ENCODE results near the gene SFSWAP. TPM values are rescaled to one million over a fixed set of nuclear protein-coding genes. Genes with fewer than 3 reads are reported as not detected.
A peak's percentile ranks its signal among the peaks of the same experiment; 100 is the strongest.

SFSWAP gene
- total and polyA plus RNA-seq, 8 donors = 14.8 to 194 (median 45.2) TPM

- intact Hi-C loops (cut with DNase I; ENCODE audit: low total_unique reads) = no loop called here
These were observed 59.2 kb downstream of the SFSWAP start for GRCh38 chr12:131770120-131770519.

DNA sequence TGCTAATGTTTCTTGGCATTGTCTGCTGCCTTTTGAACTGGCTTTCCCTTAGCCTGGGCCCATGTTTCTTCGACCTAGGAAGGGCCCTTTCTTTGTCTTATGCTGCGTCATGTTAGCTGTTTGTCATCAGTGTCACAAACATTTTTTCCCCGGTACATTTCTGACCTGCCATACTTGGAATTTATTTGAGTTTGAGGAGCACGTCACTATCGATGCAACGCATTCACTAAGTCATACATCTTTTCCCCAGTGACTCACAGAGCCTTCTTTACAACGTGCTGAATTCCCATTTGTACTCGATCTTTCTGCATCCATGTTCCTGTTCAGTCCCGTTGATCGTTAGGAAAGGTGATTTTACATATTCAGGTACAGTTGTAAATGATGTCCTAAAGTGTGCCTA lies 61.1 kb downstream of the SFSWAP start:
- no peak overlapping the region for H3K27ac ChIP-seq
- peaks cover 0 to 6% (median 3%) of the 10 kb centered on the region in 4 donors for H3K4me1 ChIP-seq
- WGBS, 5 donors = 90 to 95% (median 92%) methylated on average over 10 of the region's 10 CpGs
- DNase-seq = no peak
- intact Hi-C loops (cut with DNase I; ENCODE audit: low total_unique reads) = no loop called here
- H3K27me3 ChIP-seq = no peaks in the 10 kb centered on the region
- no peak overlapping the region for H3K4me3 ChIP-seq
- TF ChIP-seq, protein P1, sequence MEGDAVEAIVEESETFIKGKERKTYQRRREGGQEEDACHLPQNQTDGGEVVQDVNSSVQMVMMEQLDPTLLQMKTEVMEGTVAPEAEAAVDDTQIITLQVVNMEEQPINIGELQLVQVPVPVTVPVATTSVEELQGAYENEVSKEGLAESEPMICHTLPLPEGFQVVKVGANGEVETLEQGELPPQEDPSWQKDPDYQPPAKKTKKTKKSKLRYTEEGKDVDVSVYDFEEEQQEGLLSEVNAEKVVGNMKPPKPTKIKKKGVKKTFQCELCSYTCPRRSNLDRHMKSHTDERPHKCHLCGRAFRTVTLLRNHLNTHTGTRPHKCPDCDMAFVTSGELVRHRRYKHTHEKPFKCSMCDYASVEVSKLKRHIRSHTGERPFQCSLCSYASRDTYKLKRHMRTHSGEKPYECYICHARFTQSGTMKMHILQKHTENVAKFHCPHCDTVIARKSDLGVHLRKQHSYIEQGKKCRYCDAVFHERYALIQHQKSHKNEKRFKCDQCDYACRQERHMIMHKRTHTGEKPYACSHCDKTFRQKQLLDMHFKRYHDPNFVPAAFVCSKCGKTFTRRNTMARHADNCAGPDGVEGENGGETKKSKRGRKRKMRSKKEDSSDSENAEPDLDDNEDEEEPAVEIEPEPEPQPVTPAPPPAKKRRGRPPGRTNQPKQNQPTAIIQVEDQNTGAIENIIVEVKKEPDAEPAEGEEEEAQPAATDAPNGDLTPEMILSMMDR (IDR thresholded peaks at IDR 0.05) = no peak
- TF ChIP-seq POLR2A (IDR thresholded peaks at IDR 0.05) = no peak
- TF ChIP-seq POLR2AphosphoS5 (IDR thresholded peaks at IDR 0.05) = no peak
- no peak for TF ChIP-seq EP300 (IDR thresholded peaks at IDR 0.05)
- H3K36me3 ChIP-seq = peaks cover 56 to 96% (median 96%) of the 10 kb centered on the region in 4 donors
- H3K9me3 ChIP-seq = no peaks in the 10 kb centered on the region

More at GRCh38 chr12:131770120-131770519, 59.2 kb downstream of the SFSWAP start:
- no peak for DNase-seq
- Histone ChIP-seq H3K9me3 (no peaks in the 10 kb centered on the region), H3K4me1 (peaks cover 0 to 6% (median 0%) of the 10 kb centered on the region in 4 donors), H3K27ac (no peak overlapping the region), H3K27me3 (no peaks in the 10 kb centered on the region), H3K36me3 (peaks cover 70 to 100% (median 99%) of the 10 kb centered on the region in 4 donors), H3K4me3 (no peak overlapping the region)
- WGBS, 5 donors = 91 to 95% (median 94%) methylated on average over 11 to 12 of the region's 12 CpGs
- TF ChIP-seq, protein P1 (IDR thresholded peaks at IDR 0.05) = no peak
- TF ChIP-seq EP300 (IDR thresholded peaks at IDR 0.05) (no peak), POLR2A (IDR thresholded peaks at IDR 0.05) (no peak), POLR2AphosphoS5 (IDR thresholded peaks at IDR 0.05) (no peak)

GRCh38 chr12:131773582-131774221 lies 62.8 kb downstream of the SFSWAP start:
- Histone ChIP-seq H3K27me3 (no peaks in the 10 kb centered on the region), H3K4me3 (no peak overlapping the region), H3K4me1 (peaks cover 0 to 6% (median 3%) of the 10 kb centered on the region in 4 donors), H3K27ac (peak overlapping the region in 1 of 5 donors; percentile 49), H3K9me3 (no peaks in the 10 kb centered on the region), H3K36me3 (peaks cover 52 to 96% (median 95%) of the 10 kb centered on the region in 4 donors)
- 80 to 90% (median 81%) methylated on average over 14 to 15 of the region's 15 CpGs for WGBS, 5 donors
- peak in 1 of 2 donors; percentile 34 for DNase-seq
- intact Hi-C loops (cut with DNase I; ENCODE audit: low total_unique reads) = no loop called here
- TF ChIP-seq POLR2AphosphoS5 (IDR thresholded peaks at IDR 0.05) (no peak), EP300 (IDR thresholded peaks at IDR 0.05) (no peak), POLR2A (IDR thresholded peaks at IDR 0.05) (no peak)
- TF ChIP-seq, protein P1 (IDR thresholded peaks at IDR 0.05) = no peak

DNA sequence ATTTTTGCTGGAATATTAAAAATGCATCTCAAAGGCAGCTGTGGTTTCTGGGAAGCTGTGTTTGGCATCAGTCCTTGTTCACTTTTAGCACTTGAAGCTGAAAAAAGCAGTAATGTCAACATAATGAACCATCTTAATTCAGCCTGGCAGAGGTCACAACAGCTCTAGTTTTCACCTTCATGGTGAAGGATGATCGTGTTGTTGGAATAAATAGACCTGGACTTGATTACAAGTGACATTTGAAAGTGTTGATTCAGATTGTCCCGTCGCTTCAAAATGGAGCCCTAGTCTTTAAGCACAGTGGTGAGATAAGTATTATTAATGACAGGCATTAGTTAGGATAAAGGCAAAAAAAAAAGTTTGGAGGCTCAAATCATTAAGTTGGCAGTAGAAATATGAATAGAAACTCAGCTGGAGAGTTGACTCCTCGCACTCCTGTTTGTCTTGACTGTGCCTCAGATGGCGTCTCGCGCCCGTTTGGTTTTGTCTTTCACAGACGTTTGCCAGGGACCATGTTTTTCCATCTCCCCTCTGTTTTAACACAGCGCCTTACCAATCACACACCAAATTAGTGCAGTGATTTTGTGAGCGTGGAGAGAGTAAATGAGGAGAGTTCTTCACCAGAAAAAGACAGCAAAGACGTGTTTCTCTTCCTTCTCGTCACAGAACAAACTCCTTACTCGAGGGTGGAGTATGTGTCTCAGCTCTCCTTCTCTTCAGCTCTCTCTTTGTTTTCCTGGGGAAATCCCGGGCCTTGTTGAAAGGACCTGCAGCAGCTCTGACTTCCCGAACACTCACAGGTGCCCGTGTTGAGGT lies 63.9 kb downstream of the SFSWAP start:
- DNase-seq = no peak

More for the DNA sequence above, 63.9 kb downstream of the SFSWAP start:
- no peaks in the 10 kb centered on the region for H3K9me3 ChIP-seq
- TF ChIP-seq POLR2A (IDR thresholded peaks at IDR 0.05) = no peak
- no peak for TF ChIP-seq EP300 (IDR thresholded peaks at IDR 0.05)
- TF ChIP-seq, protein P1 (IDR thresholded peaks at IDR 0.05) = no peak
- no peak for TF ChIP-seq POLR2AphosphoS5 (IDR thresholded peaks at IDR 0.05)
- H3K4me3 ChIP-seq = no peak overlapping the region
- peaks cover 57 to 96% (median 95%) of the 10 kb centered on the region in 4 donors for H3K36me3 ChIP-seq
- H3K27me3 ChIP-seq = no peaks in the 10 kb centered on the region
- intact Hi-C loops (cut with DNase I; ENCODE audit: low total_unique reads) = no loop called here
- peaks cover 0 to 6% (median 3%) of the 10 kb centered on the region in 4 donors for H3K4me1 ChIP-seq
- 74 to 82% (median 80%) methylated on average over 17 of the region's 17 CpGs for WGBS, 5 donors
- peak overlapping the region in 1 of 5 donors; percentile 49 for H3K27ac ChIP-seq

Data from stomach (tissue), 9 donors.